ENCODE data around the gene BRD9.
"Not testable (repeated sequence)": the region's sequence is repeated elsewhere in the genome, so short reads cannot be mapped to it uniquely, and the experiment has no call there.

The BRD9 gene

DNA sequence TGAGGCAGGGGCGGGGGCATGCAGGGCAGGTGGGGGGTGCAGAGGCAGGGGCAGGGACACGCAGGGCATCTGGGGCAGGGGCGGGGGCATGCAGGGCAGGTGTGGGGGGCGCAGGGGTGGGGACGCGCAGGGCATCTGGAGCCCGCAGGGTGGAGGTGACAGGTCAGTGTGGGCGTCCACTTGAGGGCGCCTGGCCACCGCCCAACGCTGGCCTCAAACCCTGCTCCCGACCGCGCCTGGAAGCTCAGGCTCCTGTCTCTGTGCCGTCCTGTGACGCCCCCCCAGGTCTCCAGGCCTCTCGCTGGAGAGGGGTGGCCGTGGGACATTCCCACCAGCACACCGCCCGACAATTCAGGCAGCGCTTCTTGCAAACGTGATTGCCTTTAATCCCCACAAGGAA lies 48.7 kb downstream of the BRD9 start:
- DNase-seq (ENCODE audit: low read depth), result not testable (repeated sequence)

DNA sequence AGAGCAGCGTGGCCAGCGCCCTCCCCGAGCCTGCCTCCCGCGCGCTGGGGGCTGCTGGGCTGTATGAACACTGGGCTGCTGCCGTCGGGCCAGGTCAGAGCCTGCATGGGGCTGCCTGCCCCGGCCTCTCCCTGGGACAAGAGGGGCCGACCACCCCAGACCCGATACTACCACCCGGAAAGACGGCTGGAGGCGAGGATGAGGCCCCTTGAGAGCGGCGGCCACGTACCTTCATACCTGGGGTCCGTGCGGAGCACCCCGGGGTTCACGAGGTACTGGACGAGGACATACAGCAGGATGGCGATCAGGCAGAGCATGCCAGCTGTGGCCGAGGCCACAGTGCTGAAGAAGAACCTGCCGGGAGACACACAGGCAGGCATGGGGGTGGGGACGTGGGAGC lies 49.2 kb downstream of the BRD9 start:
- DNase-seq (ENCODE audit: low read depth), result not testable (repeated sequence)

DNA sequence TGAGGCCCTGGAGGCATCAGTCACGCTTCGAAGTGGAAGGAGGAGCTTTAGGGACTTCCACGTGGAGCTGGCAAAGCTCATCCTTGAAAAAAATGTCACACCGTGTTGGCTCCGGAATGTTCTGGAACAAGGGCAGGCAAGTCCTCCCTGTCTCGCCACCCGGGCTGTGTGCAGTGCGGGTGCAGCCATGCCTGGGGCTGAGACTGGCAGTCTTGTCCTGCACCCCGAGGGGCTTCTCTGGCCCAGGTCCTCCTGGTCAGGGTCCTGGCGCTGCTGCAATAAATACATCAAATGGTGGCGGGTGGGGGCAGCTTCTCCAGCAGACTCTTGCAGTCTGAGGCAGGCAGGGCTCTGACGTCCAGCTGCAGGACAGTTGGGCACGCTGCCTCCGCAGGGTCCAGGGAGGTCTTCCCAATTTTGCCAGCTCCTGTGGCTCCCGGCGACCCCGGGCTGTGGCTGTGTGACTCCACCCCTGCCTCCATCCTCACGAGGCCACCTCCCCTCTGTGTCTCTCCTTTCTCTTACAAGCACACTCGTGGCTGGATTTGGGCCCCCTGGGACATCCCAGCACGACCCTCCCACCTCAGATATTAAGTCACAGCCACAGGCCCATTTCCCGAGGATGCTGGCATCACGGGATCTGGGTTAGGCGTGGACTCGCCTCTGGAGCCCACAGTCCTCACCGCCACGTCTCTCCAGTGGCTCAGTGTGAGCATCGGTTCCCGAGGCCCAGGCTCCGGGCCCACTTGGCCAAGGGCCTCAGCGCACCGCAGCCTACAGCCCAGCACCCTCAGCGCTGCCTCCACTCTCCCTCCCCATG lies 50.0 kb downstream of the BRD9 start:
- DNase-seq (ENCODE audit: low read depth), result not testable (repeated sequence)

DNA sequence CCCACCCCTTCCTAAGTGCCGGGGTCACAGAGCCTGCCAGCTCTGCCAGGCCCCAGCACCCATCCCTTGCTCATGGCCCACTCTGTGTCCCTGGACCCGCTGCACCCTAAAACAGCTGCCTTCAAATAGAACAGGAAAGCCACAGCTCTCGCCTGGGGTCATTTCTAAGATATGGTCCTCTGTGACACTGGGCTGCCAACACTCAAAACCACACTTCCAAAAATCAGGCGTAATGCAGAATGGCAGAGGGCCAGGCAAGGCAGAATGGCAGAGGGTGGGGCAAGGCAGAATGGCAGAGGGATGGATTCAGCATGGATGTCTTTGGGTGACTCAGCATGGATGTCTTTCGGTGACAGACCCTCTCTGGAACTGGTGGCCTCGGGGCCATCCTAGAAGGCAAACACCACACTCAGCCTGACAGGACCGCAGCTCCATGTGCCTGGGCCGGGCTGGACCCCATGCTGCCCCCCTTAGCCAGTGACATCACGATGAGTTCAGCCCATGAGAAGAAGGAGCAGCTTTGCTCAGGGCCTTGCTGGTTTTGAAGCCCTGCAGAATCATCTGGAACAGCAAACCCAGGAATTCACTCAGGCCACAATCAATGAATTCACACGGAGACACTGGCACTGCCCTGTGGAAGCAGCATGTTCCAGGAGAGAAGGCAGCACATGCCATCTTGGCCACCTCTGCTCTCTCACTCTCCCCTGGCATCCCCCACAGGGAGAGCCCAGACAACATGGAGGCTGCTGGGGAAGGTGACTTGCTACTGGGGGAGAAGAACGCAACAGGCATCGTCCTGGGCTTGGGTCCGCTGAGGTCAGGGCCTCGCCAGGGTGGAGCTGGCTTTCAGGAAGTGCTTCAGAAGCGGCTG lies 50.8 kb downstream of the BRD9 start:
- not testable (repeated sequence) for DNase-seq (ENCODE audit: low read depth)

DNA sequence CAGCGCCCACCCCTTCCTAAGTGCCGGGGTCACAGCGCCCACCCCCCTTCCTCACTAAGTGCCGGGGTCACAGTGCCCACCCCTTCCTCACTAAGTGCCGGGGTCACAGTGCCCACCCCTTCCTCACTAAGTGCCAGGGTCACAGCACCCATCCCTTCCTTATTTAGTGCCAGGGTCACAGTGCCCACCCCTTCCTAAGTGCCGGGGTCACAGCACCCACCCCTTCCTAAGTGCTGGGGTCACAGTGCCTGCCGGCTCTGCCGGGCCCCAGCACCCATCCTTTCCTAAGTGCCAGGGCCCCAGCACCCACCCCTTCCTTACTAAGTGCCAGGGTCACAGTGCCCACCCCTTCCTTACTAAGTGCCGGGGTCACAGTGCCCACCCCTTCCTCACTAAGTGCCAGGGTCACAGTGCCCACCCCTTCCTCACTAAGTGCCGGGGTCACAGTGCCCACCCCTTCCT lies 51.6 kb downstream of the BRD9 start:
- not testable (repeated sequence) for DNase-seq (ENCODE audit: low read depth)

DNA sequence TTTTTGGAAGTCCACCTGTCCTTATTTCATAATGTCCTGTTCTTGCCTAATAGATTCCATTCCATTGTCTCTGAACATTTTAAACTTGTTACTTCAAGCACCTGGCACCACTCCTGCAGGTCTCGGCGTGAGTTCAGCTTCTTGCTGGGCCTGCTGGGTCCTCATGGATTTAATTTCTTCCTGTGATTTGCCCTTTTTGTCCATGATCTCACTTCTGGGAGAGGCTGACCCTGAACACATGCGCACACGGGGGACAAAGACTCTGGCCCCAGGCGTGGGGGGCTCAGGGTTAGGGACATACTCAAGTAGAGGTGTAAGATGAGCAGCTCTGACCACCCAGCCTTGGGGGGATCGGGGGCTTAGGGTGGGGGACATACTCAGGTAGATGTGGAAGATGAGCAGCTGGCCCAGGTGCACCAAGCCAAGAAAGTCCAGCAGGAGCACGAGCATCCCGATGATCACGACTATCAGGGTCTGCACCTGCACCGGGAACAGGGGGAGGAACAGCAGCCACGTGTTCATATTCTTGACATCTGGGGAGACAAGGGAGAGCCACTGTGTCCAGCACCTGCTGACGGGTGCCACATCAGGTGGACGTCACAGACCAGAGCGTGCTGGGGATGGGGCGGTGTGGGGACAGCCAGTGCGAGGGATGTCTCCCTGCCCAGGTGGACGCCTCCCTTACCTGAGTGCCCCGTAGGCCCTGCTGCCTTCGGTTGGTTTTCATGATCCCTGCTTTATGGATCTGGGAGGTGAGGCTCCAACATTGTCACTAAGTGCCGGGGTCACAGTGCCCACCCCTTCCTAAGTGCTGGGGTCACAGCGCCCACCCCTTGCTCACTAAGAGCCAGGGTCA lies 52.3 kb downstream of the BRD9 start:
- DNase-seq (ENCODE audit: low read depth), result not testable (repeated sequence)

DNA sequence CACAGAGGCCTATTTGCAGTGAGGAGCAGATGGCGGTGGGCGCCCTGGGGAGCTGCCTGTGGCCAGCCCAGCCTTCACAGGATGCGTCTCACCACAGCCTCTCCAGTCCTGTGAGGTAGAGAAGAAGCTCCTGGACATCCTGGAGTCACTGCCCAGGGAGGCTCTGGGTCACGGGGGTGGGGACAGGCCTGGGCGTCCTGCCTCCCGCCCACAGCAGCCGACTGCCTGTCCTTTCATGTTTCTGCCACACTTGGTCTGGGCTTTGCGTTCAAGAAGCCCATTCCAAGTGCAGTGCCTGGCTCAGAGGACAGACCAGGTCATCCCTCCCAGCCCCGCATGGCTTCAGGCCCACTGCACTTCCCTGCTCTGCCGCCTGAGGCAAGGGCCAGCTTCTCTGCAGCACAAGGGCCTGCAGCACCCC lies 54.2 kb downstream of the BRD9 start:
- DNase-seq (ENCODE audit: low read depth), result not testable (repeated sequence)

DNA sequence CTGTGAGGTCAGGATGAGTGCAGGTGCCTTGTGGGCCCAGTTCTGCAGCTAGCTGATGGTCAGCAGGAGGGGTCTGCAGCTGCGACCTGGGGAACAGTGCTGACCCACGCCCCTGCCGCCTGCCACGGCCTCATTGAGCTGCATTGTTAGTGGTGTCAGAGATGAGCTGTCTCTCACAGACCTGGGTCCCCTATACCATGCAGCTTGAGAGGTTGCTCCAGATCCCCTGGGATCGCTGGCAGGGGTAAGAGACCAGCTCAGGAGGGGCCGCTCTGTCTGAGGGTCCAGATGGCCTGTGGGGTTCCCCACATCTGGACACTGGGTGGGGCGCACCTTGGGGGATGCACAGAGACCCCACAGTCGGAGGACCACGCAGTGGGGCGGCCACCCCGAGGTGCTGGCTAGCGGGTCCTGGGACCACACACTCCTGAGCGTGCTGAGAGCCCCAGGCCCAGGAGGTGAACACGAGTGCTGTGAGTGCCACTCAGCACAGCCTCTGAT lies 54.9 kb downstream of the BRD9 start:
- DNase-seq (ENCODE audit: low read depth), result not testable (repeated sequence)

DNA sequence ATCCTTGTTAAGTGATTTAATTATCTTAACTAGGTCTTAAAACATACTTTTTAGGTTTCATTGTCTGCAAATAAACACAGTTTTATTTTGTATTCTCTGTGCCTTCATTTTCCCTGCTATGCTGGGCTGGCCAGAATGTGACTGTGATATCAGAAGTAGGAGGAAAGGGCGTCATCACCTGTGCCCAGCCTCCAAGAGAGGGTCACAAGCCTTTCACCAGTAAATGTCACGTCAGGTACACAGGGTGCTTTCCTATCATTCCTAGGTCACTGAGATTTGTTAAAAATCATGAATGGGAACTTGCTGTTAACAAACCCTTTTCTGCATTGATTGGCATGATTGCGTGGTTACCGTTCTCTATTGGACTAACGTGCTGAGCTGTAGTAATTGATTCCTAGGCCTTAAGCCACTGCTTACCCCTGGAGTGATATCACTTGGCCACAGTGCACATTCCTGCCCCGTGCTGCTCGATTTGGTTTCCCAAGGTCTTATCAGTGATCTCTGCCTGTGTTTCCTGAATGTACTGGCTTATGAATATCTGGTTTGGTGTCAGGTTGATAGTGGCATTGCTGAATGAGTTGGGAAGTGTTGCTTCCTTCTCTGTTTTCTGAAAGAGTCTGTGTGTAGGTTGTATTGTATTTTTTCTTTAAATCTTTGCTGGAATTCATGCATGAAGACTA lies 56.5 kb downstream of the BRD9 start:
- DNase-seq (ENCODE audit: low read depth), result not testable (repeated sequence)

DNA sequence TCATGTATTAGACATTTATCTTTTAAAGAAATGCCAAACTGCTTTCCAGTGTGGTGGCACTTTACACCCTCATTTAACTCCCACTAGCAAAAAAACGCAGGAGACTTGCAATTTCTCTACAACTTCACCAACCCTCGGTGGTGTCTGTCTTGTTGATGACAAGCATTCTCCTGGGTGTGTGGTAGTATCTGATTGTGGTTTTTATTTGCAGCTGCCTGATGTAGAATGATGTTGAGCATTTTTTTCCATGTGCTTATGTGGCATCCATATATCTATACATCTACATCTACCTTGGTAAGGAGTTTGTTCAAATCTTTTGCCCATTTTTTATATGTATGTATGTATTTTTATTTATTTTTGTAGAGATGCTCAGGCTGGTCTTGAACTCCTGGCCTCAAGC lies 58.6 kb downstream of the BRD9 start:
- not testable (repeated sequence) for DNase-seq (ENCODE audit: low read depth)

DNA sequence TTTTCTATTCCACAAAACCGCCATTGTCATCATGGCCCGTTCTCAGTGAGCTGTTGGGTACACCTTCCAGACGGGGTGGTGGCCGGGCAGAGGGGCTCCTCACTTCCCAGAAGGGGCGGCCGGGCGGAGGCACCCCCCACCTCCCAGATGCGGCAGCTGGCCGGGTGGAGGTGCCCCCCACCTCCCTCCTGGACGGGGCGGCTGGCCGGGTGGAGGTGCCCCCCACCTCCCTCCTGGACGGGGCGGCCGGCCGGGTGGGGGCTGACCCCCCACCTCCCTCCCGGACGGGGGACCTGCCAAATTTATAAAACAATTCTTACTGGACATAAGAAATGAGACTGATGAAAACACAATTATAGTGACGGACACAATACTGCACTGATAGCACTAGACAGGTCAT lies 64.4 kb downstream of the BRD9 start:
- not testable (repeated sequence) for DNase-seq (ENCODE audit: low read depth)

DNA sequence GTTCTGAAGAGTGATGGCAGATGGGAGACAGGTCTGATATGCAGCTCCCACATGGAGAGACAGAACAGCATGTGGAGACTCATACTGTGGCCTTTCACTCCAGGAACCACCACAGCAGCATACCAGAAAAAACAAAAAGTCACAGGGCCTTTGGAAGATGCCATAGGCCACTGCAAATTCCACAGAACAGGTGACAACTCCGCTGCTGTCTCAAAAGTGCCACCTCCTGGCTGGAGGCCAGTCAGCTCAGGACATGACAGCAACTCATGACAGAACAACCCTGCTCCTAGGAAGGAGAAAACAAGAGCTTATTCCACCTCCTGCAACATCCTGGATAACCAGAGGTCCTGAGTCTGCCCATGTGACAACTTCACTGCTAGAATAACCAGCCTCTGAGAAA lies 67.1 kb downstream of the BRD9 start:
- DNase-seq (ENCODE audit: low read depth), result not testable (repeated sequence)

DNA sequence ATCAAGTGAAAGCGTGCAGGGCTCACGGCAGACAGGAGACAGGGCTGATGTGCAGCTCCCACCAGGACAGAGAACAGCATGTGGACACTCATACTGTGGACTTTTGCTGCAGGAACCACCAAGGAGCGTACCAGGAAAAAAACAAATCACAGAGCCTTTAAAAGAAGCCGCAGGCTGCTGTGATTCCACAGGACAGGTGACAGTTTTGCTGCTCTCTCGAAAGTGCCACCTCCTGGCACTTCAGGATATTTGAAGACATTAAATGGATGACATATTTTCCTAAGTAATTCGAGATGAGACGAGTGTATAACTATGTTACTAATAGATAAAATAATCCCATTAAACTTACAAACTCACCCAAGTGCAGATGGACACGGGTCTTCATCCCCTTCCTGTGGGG lies 71.1 kb downstream of the BRD9 start:
- no peak for DNase-seq (ENCODE audit: low read depth)

DNA sequence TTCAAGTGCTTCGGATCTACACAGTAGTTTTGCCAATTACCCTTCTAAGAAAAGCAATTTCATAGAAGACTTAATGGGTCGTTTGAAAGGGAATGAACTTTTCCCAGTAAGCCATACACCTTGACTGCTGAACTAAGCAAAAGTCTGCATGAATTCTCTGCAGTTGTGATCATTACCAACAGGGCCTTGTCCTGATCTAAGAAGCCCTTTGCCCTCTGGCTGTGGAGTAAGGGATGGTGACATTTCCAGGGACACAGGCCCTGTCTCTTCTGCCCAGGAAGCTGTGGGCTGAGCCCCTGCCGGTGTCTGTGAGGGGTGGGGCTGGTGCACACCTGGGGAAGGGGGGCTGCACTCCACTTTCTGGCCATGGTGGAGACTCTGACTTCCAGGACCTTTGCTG lies 72.4 kb downstream of the BRD9 start:
- no peak for DNase-seq (ENCODE audit: low read depth)

DNA sequence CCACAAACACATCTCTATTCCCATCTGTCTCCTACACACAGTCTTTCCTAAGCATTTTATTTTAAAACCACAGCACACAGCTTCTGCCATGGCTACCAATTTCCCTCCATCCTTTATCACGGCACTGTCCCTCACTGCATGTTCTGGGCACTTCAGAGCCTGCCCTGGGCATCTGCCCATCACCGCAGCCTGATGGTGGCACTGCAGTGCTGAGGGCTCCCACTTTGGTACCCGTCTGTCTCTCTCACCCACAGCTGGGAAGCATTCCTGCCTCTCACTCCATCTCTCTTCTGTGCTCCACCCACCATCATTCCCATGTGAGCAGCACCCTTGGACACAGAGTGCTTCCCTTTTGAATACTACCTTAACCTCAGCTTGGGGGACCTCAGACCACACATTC lies 73.5 kb downstream of the BRD9 start:
- DNase-seq (ENCODE audit: low read depth), result no peak

DNA sequence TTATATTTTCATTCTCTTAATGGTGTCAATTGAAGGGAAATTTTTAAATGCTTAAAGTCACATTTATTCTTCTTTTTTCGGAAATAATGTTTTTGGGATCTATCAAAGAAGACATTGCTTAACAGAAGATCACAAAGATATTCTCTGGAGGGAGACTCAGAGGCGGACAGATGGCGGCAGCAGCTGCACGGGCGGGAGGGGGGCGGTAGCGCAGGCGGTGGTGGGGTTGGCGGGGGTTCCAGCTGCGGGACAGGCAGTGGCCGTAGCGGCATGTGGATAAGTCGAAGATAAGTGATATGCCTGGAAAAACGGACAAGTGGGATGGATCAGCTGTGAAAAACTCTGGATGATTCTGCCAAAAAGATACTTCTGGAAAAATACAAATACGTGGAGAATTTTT lies 76.4 kb downstream of the BRD9 start:
- DNase-seq (ENCODE audit: low read depth), result no peak

DNA sequence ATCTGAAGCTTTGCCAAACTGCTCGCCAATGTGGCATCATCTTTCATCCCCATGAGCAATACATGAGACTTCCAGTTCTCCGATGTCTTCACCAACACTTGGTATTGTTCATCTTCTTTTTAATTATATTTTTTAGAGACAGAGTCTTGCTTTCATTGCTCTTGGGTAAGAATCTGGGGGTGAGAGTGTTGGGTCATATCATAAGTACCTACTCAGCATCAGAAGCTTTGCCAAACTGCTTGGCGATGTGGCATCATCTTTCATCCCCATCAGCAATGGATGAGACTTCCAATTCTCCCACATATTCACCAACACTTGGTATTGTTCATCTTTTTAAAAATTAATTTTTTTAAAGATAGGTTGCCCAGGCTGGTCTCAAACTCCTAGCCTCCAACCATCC lies 77.2 kb downstream of the BRD9 start:
- no peak for DNase-seq (ENCODE audit: low read depth)
